ENCODE results near the gene RNU5B-1. TPM values are rescaled to one million over a fixed set of nuclear protein-coding genes. Genes with fewer than 3 reads are reported as not detected.

The RNU5B-1 gene
- polyA plus RNA-seq, 2 of the 4 experiments (the other 2 are of a cell fraction), result not detected

DNA sequence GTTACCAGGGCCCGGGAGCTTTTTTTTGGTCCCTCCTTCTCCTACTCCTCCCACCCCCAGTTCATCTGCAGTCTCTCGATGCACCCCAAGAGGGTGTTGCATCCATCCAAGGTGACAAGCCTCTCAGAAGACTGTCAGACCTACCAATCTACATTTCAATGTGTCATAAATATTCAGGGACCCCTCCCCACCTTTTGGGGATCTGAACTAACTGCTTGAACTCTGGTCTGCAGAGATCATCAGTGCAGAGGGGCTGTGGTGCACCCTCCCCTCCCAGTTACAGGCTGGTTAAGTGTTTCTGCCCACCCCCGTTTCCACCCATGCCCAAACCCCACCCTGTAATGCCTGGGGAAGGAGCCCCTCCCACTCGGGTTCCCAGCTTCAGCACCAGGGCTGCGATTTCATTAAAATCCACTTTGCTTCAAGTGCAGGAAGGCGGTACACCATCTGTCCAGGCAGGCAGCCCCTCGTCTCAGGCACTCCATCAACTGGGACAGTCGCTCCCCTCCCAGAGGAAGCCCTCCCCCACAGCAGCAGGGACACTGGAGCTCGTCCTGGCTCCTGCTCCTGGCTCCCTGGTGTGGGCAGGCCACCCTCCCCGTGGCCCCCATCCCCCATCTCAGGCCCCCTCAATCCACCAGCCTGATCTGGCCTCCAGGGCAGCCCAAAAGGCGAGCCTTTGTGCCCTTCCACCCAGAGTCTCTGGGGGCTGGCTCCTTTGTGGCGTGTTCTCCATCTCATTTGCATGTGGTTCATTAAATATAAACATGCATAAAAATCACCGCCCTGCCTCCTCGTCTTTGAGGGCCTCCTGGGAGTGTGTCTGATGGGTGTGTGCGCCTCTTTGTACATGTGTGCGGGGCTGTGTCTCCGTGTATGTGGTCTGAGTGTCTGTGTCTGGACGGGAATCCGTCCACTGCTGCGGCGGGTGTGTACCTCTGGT is 32.3 kb downstream of the RNU5B-1 start:
- no peak overlapping the region for H3K27ac ChIP-seq
- CTCF ChIA-PET, result interaction anchor here (0.8 to 9.2 kb wide), 10 partner anchors 10 to 64 kb away, joined by 3 to 118 read pairs (median 8); no protein-coding TSS in a partner anchor
- WGBS (ENCODE audit: missing lambda C conversion rate), result 73% methylated on average over 19 of the region's 21 CpGs

DNA sequence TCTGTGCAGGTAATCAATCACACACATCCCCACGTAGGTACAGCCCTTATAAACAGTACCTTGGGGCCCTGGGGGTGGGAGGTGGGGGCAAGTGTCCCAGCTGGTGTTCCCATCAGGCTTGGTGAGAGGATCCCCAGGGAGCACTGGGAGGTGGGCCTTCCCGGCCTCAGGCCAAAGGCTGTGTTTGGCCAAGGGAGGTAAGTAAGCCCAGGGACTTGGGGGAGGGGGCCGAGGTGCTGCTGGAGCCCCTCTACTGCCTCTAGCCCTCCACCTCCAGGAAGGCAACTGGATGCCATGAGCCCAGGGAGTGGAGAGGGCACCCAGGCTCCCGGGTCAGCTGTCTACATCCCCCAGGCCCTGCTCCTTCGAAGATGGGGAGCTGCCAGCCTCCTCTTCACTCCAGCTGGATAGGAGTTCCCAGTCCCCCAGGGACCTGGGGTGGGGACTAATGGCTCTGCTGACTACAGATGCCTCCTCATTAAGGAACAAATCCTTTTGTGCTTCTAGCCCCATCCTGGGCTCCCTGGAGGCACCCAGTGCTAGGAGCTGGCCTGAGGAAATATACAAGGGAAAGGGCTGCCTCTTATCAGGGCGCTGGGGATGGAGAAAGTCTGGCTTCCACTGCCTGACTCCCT is 33.1 kb downstream of the RNU5B-1 start:
- DNase-seq (ENCODE audit: low read depth in 1 of 2, low spot score in 1 of 2) (no peak), ATAC-seq (peak in 1 of 2 experiments; percentile 10; a peak in 1 of 6 replicates), FAIRE-seq (no peak)
- Histone ChIP-seq H3K4me1 (no peaks in the 10 kb centered on the region), H3K4me3 (no peak overlapping the region), H3K4me2 (no peak overlapping the region), H3K27ac (no peak overlapping the region), H3K9me3 (no peaks in the 10 kb centered on the region)
- WGBS (ENCODE audit: missing lambda C conversion rate), result 43% methylated on average over 5 of the region's 6 CpGs
- TF ChIP-seq HOXB5 (CRISPR knock-in tag; IDR thresholded peaks at IDR 0.05) (no peak), POLR2A (IDR thresholded peaks at IDR 0.05; ENCODE audit: low read length) (no peak), HOXA7 (CRISPR knock-in tag; IDR thresholded peaks at IDR 0.05) (no peak), CHD4 (IDR thresholded peaks at IDR 0.05; ENCODE audit: borderline replicate concordance) (no peak), KDM1A (IDR thresholded peaks at IDR 0.05; ENCODE audit: low read depth) (no peak), NPAS2 (CRISPR knock-in tag; IDR thresholded peaks at IDR 0.05; ENCODE audit: borderline replicate concordance) (no peak), JUNB (IDR thresholded peaks at IDR 0.05) (no peak), MAFK (IDR thresholded peaks at IDR 0.05; ENCODE audit: partially characterized antibody) (no peak), SMC3 (IDR thresholded peaks at IDR 0.05) (no peak), NFE2L2 (conservative IDR thresholded peaks at IDR 0.05; ENCODE audit: low read length) (no peak)
- TF ChIP-seq, protein P1, sequence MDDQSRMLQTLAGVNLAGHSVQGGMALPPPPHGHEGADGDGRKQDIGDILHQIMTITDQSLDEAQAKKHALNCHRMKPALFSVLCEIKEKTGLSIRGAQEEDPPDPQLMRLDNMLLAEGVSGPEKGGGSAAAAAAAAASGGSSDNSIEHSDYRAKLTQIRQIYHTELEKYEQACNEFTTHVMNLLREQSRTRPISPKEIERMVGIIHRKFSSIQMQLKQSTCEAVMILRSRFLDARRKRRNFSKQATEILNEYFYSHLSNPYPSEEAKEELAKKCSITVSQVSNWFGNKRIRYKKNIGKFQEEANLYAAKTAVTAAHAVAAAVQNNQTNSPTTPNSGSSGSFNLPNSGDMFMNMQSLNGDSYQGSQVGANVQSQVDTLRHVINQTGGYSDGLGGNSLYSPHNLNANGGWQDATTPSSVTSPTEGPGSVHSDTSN (IDR thresholded peaks at IDR 0.05), result no peak
- TF ChIP-seq, protein P2, sequence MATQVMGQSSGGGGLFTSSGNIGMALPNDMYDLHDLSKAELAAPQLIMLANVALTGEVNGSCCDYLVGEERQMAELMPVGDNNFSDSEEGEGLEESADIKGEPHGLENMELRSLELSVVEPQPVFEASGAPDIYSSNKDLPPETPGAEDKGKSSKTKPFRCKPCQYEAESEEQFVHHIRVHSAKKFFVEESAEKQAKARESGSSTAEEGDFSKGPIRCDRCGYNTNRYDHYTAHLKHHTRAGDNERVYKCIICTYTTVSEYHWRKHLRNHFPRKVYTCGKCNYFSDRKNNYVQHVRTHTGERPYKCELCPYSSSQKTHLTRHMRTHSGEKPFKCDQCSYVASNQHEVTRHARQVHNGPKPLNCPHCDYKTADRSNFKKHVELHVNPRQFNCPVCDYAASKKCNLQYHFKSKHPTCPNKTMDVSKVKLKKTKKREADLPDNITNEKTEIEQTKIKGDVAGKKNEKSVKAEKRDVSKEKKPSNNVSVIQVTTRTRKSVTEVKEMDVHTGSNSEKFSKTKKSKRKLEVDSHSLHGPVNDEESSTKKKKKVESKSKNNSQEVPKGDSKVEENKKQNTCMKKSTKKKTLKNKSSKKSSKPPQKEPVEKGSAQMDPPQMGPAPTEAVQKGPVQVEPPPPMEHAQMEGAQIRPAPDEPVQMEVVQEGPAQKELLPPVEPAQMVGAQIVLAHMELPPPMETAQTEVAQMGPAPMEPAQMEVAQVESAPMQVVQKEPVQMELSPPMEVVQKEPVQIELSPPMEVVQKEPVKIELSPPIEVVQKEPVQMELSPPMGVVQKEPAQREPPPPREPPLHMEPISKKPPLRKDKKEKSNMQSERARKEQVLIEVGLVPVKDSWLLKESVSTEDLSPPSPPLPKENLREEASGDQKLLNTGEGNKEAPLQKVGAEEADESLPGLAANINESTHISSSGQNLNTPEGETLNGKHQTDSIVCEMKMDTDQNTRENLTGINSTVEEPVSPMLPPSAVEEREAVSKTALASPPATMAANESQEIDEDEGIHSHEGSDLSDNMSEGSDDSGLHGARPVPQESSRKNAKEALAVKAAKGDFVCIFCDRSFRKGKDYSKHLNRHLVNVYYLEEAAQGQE (IDR thresholded peaks at IDR 0.05), result no peak
- POLR2A ChIA-PET, result interaction anchor here (1.2 kb wide), 1 partner anchor 33 kb away, joined by 5 read pairs; the partner anchor contains the start of gene RNU5B-1
- CTCF ChIA-PET, result interaction anchor here (0.7 to 9.2 kb wide), 10 partner anchors 9 to 519 kb away, joined by 3 to 118 read pairs (median 6); no protein-coding TSS in a partner anchor

More for the DNA sequence above, 32.3 kb downstream of the RNU5B-1 start:
- DNase-seq (ENCODE audit: low read depth in 1 of 2, low spot score in 1 of 2) (no peak), FAIRE-seq (no peak), ATAC-seq (peak in 1 of 2 experiments; percentile 5; a peak in 1 of 6 replicates)
- POLR2A ChIA-PET, result no interaction called here
- Histone ChIP-seq H3K4me3 (no peak overlapping the region), H3K4me1 (no peaks in the 10 kb centered on the region), H3K4me2 (no peak overlapping the region), H3K9me3 (no peaks in the 10 kb centered on the region)
- TF ChIP-seq EHMT2 (IDR thresholded peaks at IDR 0.05; ENCODE audit: low read depth), result no peak
- no peak for TF ChIP-seq CEBPB (IDR thresholded peaks at IDR 0.05)
- TF ChIP-seq CHD4 (IDR thresholded peaks at IDR 0.05; ENCODE audit: borderline replicate concordance), result no peak
- no peak for TF ChIP-seq BHLHE40 (IDR thresholded peaks at IDR 0.05; ENCODE audit: low read depth, low read length)
- no peak for TF ChIP-seq JUN (IDR thresholded peaks at IDR 0.05)
- TF ChIP-seq CBX2 (IDR thresholded peaks at IDR 0.05; ENCODE audit: borderline replicate concordance, low read depth), result no peak
- no peak for TF ChIP-seq RCOR1 (IDR thresholded peaks at IDR 0.05; ENCODE audit: low read depth, low read length)
- TF ChIP-seq POLR2AphosphoS2 (conservative IDR thresholded peaks at IDR 0.05; ENCODE audit: low read length), result no peak
- TF ChIP-seq GATA3 (IDR thresholded peaks at IDR 0.05; ENCODE audit: borderline replicate concordance), result no peak
- no peak for TF ChIP-seq RAD21 (conservative IDR thresholded peaks at IDR 0.05 in 1 of 2, IDR thresholded peaks at IDR 0.05 in 1 of 2)
- TF ChIP-seq TP53 (CRISPR knock-in tag; IDR thresholded peaks at IDR 0.05), result no peak
- TF ChIP-seq, protein P3, sequence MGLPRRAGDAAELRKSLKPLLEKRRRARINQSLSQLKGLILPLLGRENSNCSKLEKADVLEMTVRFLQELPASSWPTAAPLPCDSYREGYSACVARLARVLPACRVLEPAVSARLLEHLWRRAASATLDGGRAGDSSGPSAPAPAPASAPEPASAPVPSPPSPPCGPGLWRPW (IDR thresholded peaks at IDR 0.05), result no peak
- TF ChIP-seq ZFP36 (IDR thresholded peaks at IDR 0.05; ENCODE audit: borderline replicate concordance, partially characterized antibody), result no peak
- no peak for TF ChIP-seq KDM5A (IDR thresholded peaks at IDR 0.05)
- TF ChIP-seq, protein P1 (IDR thresholded peaks at IDR 0.05), result no peak
- TF ChIP-seq, protein P4, sequence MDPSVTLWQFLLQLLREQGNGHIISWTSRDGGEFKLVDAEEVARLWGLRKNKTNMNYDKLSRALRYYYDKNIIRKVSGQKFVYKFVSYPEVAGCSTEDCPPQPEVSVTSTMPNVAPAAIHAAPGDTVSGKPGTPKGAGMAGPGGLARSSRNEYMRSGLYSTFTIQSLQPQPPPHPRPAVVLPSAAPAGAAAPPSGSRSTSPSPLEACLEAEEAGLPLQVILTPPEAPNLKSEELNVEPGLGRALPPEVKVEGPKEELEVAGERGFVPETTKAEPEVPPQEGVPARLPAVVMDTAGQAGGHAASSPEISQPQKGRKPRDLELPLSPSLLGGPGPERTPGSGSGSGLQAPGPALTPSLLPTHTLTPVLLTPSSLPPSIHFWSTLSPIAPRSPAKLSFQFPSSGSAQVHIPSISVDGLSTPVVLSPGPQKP (IDR thresholded peaks at IDR 0.05; ENCODE audit: low read depth, low read length), result no peak
- no peak for TF ChIP-seq FOSL2 (IDR thresholded peaks at IDR 0.05)
- no peak for TF ChIP-seq FOSL2 (CRISPR knock-in tag; IDR thresholded peaks at IDR 0.05)
